K562 (cell line): ENCODE results near the gene PTRH2. TPM values are rescaled to one million over a fixed set of nuclear protein-coding genes. Genes with fewer than 3 reads are reported as not detected.

Experiments used
- ATF1 ChIP-seq, 2 experiments: fragments of 450-650 bp in 1 of 2; IDR thresholded peaks; 2 replicates each; pipeline ENCODE4 v1.6.1; 2016; ENCODE audit warnings: missing compliant biosample characterization in 1 of 2, missing genetic modification characterization in 1 of 2
- ATF7 ChIP-seq: fragments of 450-650 bp; IDR thresholded peaks from 2 replicates; pipeline ENCODE4 v1.7.1; 2014; ENCODE audit warnings: mild to moderate bottlenecking, moderate library complexity
- BRD4 ChIP-seq: fragments of 200-600 bp; sonication (generic); IDR thresholded peaks from 2 replicates; pipeline ENCODE4 v1.6.1; 2017; ENCODE audit warnings: inconsistent platforms
- C11orf30 ChIP-seq: fragments of 450-650 bp; IDR thresholded peaks from 2 replicates; pipeline ENCODE4 v1.6.1; 2016; ENCODE audit warnings: low read depth, mild to moderate bottlenecking
- CCAR2 ChIP-seq: fragments of 200-400 bp; formaldehyde crosslinking; IDR thresholded peaks from 2 replicates; pipeline ENCODE4 v1.6.1; 2017; ENCODE audit warnings: mild to moderate bottlenecking, low read depth, low read length
- CEBPB ChIP-seq: fragments of 450-650 bp; IDR thresholded peaks from 2 replicates; pipeline ENCODE4 v1.6.1; 2016; ENCODE audit warnings: missing genetic modification characterization, missing compliant biosample characterization
- CTBP1 ChIP-seq: fragments of 450-650 bp; IDR thresholded peaks from 2 replicates; pipeline ENCODE4 v1.6.1; 2016; ENCODE audit warnings: borderline replicate concordance
- FOXA3 ChIP-seq, 2 experiments: fragments of 450-650 bp in 1 of 2; sonication (generic) in 1 of 2; formaldehyde crosslinking; IDR thresholded peaks in 1 of 2; conservative IDR thresholded peaks in 1 of 2; 2 replicates each; pipeline versions ENCODE4 v1.4.0 to v1.8.0; 2020 to 2022; ENCODE audit warnings: mild to moderate bottlenecking in 2 of 2, missing genetic modification reagents in 1 of 2
- FOXK2 ChIP-seq, 2 experiments: fragments of 450-650 bp; IDR thresholded peaks in 1 of 2; conservative IDR thresholded peaks in 1 of 2; 2 replicates each; pipeline ENCODE4 v1.6.1; 2016; ENCODE audit warnings: low read depth in 2 of 2, mild to moderate bottlenecking in 1 of 2
- HDAC2 ChIP-seq: fragments of 450-650 bp; IDR thresholded peaks from 2 replicates; pipeline ENCODE4 v1.6.1; 2016; ENCODE audit warnings: mild to moderate bottlenecking
- HMGN3 ChIP-seq: IDR thresholded peaks from 2 replicates; pipeline ENCODE4 v1.6.1; 2011; ENCODE audit warnings: borderline replicate concordance, low read depth, mild to moderate bottlenecking, mixed read lengths, low read length; ENCODE audit not compliant: insufficient read length; ENCODE audit errors: extremely low read depth
- HNRNPLL ChIP-seq: fragments of 200-400 bp; formaldehyde crosslinking; IDR thresholded peaks from 2 replicates; pipeline ENCODE4 v1.6.1; 2017; ENCODE audit warnings: low read length, low read depth, mild to moderate bottlenecking; ENCODE audit not compliant: poor library complexity, severe bottlenecking
- HNRNPUL1 ChIP-seq: fragments of 200-400 bp; formaldehyde crosslinking; IDR thresholded peaks from 2 replicates; pipeline ENCODE4 v1.6.1; 2017; ENCODE audit warnings: low read length
- MAX ChIP-seq: sonication (generic); formaldehyde crosslinking; IDR thresholded peaks from 2 replicates; pipeline ENCODE4 v1.9.0; 2022; ENCODE audit warnings: mild to moderate bottlenecking, missing genetic modification reagents
- NEUROD1 ChIP-seq: fragments of 150-350 bp; IDR thresholded peaks from 2 replicates; pipeline ENCODE4 v1.6.1; 2014; ENCODE audit warnings: borderline replicate concordance, low read length, low read depth; ENCODE audit not compliant: partially characterized antibody
- NFIC ChIP-seq: fragments of 450-650 bp; IDR thresholded peaks from 2 replicates; pipeline ENCODE4 v1.6.1; 2017; ENCODE audit warnings: mild to moderate bottlenecking, inconsistent platforms
- NONO ChIP-seq, 2 experiments: fragments of 200-400 bp in 1 of 2; fragments of 450-650 bp in 1 of 2; formaldehyde crosslinking in 1 of 2; IDR thresholded peaks; 2 replicates each; pipeline ENCODE4 v1.6.1; 2017; ENCODE audit warnings: low read depth in 2 of 2, mild to moderate bottlenecking in 2 of 2, moderate library complexity in 2 of 2, low read length in 1 of 2
- PML ChIP-seq: IDR thresholded peaks from 2 replicates; pipeline ENCODE4 v1.6.1; 2012; ENCODE audit warnings: low read length, inconsistent platforms
- RBM34 ChIP-seq: fragments of 200-400 bp; formaldehyde crosslinking; IDR thresholded peaks from 2 replicates; pipeline ENCODE4 v1.6.1; 2018; ENCODE audit warnings: low read length, borderline replicate concordance; ENCODE audit not compliant: insufficient read depth
- SOX6 ChIP-seq: fragments of 450-650 bp; IDR thresholded peaks from 2 replicates; pipeline ENCODE4 v1.6.1; 2014; ENCODE audit warnings: mild to moderate bottlenecking
- SREBF1 ChIP-seq: fragments of 150-350 bp; IDR thresholded peaks from 2 replicates; pipeline ENCODE4 v1.6.1; 2014; ENCODE audit warnings: antibody characterized with exemption, low read depth, low read length, borderline replicate concordance
- SREBF2 ChIP-seq: sonication (generic); formaldehyde crosslinking; IDR thresholded peaks from 2 replicates; pipeline ENCODE4 v1.4.0; 2020; ENCODE audit warnings: mild to moderate bottlenecking, missing genetic modification reagents
- TAF9B ChIP-seq: fragments of 450-650 bp; IDR thresholded peaks from 2 replicates; pipeline ENCODE4 v1.6.1; 2018; ENCODE audit warnings: mild to moderate bottlenecking; ENCODE audit not compliant: partially characterized antibody
- polyA plus RNA-seq, 8 experiments: library from polyadenylated mRNA; depleted of rRNA in 4 of 8; stranded (reverse) in 5 of 8; unstranded in 3 of 8; fragments of >200 nt; fragmentation: Nextera tagmentation in 2 of 8; fragmentation: Illumina TruSeq in 1 of 8; extraction: Ambion mirVana in 2 of 8; extraction: Trizol in 1 of 8; gene quantifications; 2 replicates each; pipeline versions ENCODE4 v1.2.1 to v1.2.3, GENCODE V29; 2011 to 2014; ENCODE audit warnings: inconsistent platforms in 1 of 8, missing spikeins in 1 of 8
- total RNA-seq, 7 experiments: library from RNA; depleted of rRNA in 6 of 7; stranded (reverse); fragments of >200 nt in 6 of 7; fragmentation: Illumina TruSeq in 2 of 7; extraction: Trizol in 2 of 7; gene quantifications; 2 replicates each; pipeline versions ENCODE4 v1.2.1 to v1.2.3, GENCODE V29; 2011 to 2021; ENCODE audit warnings: low replicate concordance in 1 of 7
- TF ChIP-seq, protein P1 (sequence below): fragments of 450-650 bp; IDR thresholded peaks from 2 replicates; pipeline ENCODE4 v1.7.1; 2018; ENCODE audit warnings: mild to moderate bottlenecking, low read depth; ENCODE audit not compliant: partially characterized antibody
- TF ChIP-seq, protein P2 (sequence below): fragments of 450-650 bp; IDR thresholded peaks from 2 replicates; pipeline ENCODE4 v1.6.1; 2014; ENCODE audit warnings: low read depth, mild to moderate bottlenecking, moderate library complexity, borderline replicate concordance

The PTRH2 gene
- total and polyA plus RNA-seq, 9 of the 15 experiments (the other 6 are each of a cell fraction or from before 2014, with no cell fraction given), result 53.1 to 210 (median 126) TPM

GRCh38 chr17:59707149-59707970 is at the start of gene PTRH2, which contains the start of gene VMP1 (continued):
- TF ChIP-seq HMGN3, result peak; percentile 56
- no peak for TF ChIP-seq SREBF2 (CRISPR knock-in tag)
- peak; percentile 97; the same call in 1 of the 2 replicates for TF ChIP-seq BRD4
- TF ChIP-seq NONO (IDR thresholded peaks at IDR 0.05; ENCODE audit: low read depth in 2 of 2, low read length in 1 of 2), result no peak
- TF ChIP-seq ATF7, result peak; percentile 92
- TF ChIP-seq CEBPB (tag), result peak; percentile 61
- peak; percentile 65 to 69; a peak in 3 of 4 replicates for TF ChIP-seq FOXK2 (conservative IDR thresholded peaks at IDR 0.05 in 1 of 2, IDR thresholded peaks at IDR 0.05 in 1 of 2; ENCODE audit: low read depth in 2 of 2)
- TF ChIP-seq C11orf30, result peak; percentile 92
- TF ChIP-seq SREBF1, result peak; percentile 93
- peak; percentile 87 for TF ChIP-seq HDAC2
- no peak for TF ChIP-seq HNRNPUL1
- TF ChIP-seq, protein P1, sequence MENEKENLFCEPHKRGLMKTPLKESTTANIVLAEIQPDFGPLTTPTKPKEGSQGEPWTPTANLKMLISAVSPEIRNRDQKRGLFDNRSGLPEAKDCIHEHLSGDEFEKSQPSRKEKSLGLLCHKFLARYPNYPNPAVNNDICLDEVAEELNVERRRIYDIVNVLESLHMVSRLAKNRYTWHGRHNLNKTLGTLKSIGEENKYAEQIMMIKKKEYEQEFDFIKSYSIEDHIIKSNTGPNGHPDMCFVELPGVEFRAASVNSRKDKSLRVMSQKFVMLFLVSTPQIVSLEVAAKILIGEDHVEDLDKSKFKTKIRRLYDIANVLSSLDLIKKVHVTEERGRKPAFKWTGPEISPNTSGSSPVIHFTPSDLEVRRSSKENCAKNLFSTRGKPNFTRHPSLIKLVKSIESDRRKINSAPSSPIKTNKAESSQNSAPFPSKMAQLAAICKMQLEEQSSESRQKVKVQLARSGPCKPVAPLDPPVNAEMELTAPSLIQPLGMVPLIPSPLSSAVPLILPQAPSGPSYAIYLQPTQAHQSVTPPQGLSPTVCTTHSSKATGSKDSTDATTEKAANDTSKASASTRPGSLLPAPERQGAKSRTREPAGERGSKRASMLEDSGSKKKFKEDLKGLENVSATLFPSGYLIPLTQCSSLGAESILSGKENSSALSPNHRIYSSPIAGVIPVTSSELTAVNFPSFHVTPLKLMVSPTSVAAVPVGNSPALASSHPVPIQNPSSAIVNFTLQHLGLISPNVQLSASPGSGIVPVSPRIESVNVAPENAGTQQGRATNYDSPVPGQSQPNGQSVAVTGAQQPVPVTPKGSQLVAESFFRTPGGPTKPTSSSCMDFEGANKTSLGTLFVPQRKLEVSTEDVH, result peak; percentile 87
- TF ChIP-seq FOXA3 (CRISPR knock-in tag; conservative IDR thresholded peaks at IDR 0.05 in 1 of 2, IDR thresholded peaks at IDR 0.05 in 1 of 2), result no peak
- TF ChIP-seq TAF9B, result peak; percentile 93
- TF ChIP-seq ATF1 (CRISPR knock-in tag; IDR thresholded peaks at IDR 0.05), result no peak
- TF ChIP-seq ATF1 (tag; IDR thresholded peaks at IDR 0.05), result peak; percentile 97
- no peak for TF ChIP-seq CTBP1
- no peak for TF ChIP-seq CCAR2
- TF ChIP-seq MAX (CRISPR knock-in tag), result peak; percentile 84
- TF ChIP-seq RBM34, result no peak
- TF ChIP-seq PML, result peak; percentile 79
- TF ChIP-seq, protein P2, sequence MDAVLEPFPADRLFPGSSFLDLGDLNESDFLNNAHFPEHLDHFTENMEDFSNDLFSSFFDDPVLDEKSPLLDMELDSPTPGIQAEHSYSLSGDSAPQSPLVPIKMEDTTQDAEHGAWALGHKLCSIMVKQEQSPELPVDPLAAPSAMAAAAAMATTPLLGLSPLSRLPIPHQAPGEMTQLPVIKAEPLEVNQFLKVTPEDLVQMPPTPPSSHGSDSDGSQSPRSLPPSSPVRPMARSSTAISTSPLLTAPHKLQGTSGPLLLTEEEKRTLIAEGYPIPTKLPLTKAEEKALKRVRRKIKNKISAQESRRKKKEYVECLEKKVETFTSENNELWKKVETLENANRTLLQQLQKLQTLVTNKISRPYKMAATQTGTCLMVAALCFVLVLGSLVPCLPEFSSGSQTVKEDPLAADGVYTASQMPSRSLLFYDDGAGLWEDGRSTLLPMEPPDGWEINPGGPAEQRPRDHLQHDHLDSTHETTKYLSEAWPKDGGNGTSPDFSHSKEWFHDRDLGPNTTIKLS, result peak; percentile 93
- peak; percentile 47 for TF ChIP-seq NEUROD1
- peak; percentile 74 for TF ChIP-seq SOX6
- TF ChIP-seq NFIC, result 0 out of 2 replicates have a peak, but pooled peaks have one; percentile 15
- TF ChIP-seq HNRNPLL, result peak; percentile 44
